IgD-negative memory B cell (primary cell): ENCODE data around the gene ADAMTS7. TPM values are rescaled to one million over a fixed set of nuclear protein-coding genes. Genes with fewer than 3 reads are reported as not detected.
A peak's percentile ranks its signal among the peaks of the same experiment; 100 is the strongest.
"Not testable (repeated sequence)": the region's sequence is repeated elsewhere in the genome, so short reads cannot be mapped to it uniquely, and the experiment has no call there.

Source experiments
- H3K27ac Mint-ChIP-seq, 3 donors: one replicate each; pipeline ENCODE4 v1.8.0; 2020 to 2022; ENCODE audit warnings: mild to moderate bottlenecking in 3 of 3, mixed read lengths in 3 of 3, moderate library complexity in 1 of 3
- H3K27me3 Mint-ChIP-seq: one replicate; pipeline ENCODE4 v1.8.0; 2021; ENCODE audit warnings: mixed read lengths
- H3K36me3 Mint-ChIP-seq: one replicate; pipeline ENCODE4 v1.8.0; 2020; ENCODE audit warnings: mild to moderate bottlenecking, mixed read lengths
- H3K4me1 Mint-ChIP-seq, 3 donors: one replicate each; pipeline ENCODE4 v1.8.0; 2020 to 2022; ENCODE audit warnings: mixed read lengths in 3 of 3, mild to moderate bottlenecking in 1 of 3
- H3K4me3 Mint-ChIP-seq, 4 donors: one replicate each; pipeline ENCODE4 v1.8.0; 2020 to 2022; ENCODE audit warnings: mild to moderate bottlenecking in 4 of 4, mixed read lengths in 4 of 4, moderate library complexity in 3 of 4
- H3K9me3 Mint-ChIP-seq, 3 donors: one replicate each; pipeline ENCODE4 v1.8.0; 2020 to 2021; ENCODE audit warnings: mixed read lengths in 3 of 3, mild to moderate bottlenecking in 1 of 3
- polyA plus RNA-seq: library from polyadenylated mRNA; unstranded; fragments of 300-500 nt; fragmentation: Illumina TruSeq; gene quantifications from one replicate; pipeline ENCODE4 v1.2.3, GENCODE V29; 2021

Gene ADAMTS7, protein sequence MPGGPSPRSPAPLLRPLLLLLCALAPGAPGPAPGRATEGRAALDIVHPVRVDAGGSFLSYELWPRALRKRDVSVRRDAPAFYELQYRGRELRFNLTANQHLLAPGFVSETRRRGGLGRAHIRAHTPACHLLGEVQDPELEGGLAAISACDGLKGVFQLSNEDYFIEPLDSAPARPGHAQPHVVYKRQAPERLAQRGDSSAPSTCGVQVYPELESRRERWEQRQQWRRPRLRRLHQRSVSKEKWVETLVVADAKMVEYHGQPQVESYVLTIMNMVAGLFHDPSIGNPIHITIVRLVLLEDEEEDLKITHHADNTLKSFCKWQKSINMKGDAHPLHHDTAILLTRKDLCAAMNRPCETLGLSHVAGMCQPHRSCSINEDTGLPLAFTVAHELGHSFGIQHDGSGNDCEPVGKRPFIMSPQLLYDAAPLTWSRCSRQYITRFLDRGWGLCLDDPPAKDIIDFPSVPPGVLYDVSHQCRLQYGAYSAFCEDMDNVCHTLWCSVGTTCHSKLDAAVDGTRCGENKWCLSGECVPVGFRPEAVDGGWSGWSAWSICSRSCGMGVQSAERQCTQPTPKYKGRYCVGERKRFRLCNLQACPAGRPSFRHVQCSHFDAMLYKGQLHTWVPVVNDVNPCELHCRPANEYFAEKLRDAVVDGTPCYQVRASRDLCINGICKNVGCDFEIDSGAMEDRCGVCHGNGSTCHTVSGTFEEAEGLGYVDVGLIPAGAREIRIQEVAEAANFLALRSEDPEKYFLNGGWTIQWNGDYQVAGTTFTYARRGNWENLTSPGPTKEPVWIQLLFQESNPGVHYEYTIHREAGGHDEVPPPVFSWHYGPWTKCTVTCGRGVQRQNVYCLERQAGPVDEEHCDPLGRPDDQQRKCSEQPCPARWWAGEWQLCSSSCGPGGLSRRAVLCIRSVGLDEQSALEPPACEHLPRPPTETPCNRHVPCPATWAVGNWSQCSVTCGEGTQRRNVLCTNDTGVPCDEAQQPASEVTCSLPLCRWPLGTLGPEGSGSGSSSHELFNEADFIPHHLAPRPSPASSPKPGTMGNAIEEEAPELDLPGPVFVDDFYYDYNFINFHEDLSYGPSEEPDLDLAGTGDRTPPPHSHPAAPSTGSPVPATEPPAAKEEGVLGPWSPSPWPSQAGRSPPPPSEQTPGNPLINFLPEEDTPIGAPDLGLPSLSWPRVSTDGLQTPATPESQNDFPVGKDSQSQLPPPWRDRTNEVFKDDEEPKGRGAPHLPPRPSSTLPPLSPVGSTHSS (N-terminal part only)
- 0.04 TPM for polyA plus RNA-seq

DNA sequence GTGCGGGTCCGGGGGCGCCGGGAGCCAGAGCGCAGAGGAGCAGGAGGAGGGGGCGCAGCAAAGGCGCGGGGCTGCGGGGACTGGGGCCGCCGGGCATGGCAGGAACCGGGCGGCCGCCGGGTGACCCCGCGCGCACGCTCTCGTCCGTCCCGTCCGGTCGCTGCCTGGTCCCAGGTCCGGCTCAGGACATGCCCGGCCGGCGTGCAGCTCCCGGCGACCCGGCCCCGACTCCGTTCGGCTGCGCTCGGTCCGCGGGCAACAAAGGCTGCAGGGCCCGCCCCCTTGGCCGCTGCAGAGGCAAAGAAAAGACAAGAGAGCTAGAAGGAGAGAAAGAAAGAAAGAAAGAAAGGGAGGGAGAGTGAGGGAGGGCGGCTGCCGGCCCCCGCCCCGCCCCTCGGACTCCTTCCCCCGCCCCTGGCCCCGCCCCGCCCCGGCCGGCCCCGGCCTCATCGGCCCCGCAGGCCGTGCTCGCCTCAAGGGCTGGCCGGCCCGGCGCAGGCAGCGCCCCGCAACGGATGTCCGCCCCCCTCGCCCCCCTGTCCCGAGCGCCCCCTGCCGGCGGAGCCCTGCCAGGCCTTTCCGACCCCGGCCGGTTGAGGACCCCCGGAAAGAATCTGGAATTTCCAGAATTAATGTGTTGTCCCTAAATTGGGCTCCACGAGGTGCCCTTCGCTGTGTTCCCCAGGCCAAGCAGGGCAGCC, at the start of gene ADAMTS7:
Gene ADAMTS7, minus strand, starts transcription at position 341 of the 701 bp plus-strand sequence. Its CDS starts 244 bp downstream, at position 97.
- no peaks in the 10 kb centered on the region for H3K36me3 Mint-ChIP-seq
- H3K27me3 Mint-ChIP-seq: peaks cover 25% of the 10 kb centered on the region
- H3K4me1 Mint-ChIP-seq: peaks cover 10 to 11% (median 10%) of the 10 kb centered on the region in 3 donors
- H3K27ac Mint-ChIP-seq: peak within 1 kb of the TSS in 1 of 3 donors; percentile 60
- H3K9me3 Mint-ChIP-seq: peaks cover 0 to 2% (median 0%) of the 10 kb centered on the region in 3 donors
- peak within 1 kb of the TSS; percentile 80 to 94 (median 90) for H3K4me3 Mint-ChIP-seq

DNA sequence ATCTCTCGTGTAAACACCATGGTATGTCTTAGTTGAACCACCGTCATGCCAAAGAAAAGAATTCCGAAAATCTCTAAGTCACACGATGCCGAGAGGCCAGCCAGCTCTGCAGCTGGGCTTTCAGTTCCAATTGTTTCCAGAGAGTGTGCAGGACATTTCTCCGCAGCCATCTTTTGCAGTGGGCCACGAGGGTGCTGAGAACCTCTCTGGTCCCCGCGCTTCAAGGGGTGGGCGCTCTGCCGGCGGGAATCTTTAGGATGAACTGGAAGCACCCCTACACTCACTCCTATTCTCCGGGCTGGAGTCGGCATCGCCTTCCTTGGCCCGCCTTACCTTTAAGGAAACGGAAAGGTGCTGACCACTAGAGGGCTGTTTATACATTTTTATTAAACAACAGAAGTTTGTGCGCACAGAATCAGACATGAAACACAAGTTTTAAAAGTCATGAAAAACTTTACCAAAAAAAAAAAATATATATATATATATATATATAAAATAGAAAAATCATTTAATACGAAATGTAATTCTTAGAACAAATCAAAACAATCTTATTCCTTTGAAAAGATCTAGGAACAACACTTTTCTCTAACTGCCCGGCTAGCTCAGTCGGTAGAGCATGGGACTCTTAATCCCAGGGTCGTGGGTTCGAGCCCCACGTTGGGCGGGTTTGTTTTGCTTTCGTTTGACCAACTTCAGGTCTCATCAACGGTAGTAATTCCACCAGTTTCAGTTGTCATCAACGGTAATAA, 48.9 kb upstream of the ADAMTS7 start:
- peak overlapping the region; percentile 90 to 96 (median 96) for H3K27ac Mint-ChIP-seq
- H3K9me3 Mint-ChIP-seq: no peaks in the 10 kb centered on the region
- H3K4me1 Mint-ChIP-seq: peaks cover 5 to 9% (median 8%) of the 10 kb centered on the region in 3 donors
- H3K4me3 Mint-ChIP-seq: peak overlapping the region; percentile 76 to 93 (median 88)
- no peaks in the 10 kb centered on the region for H3K36me3 Mint-ChIP-seq
- H3K27me3 Mint-ChIP-seq: peaks cover 2% of the 10 kb centered on the region

DNA sequence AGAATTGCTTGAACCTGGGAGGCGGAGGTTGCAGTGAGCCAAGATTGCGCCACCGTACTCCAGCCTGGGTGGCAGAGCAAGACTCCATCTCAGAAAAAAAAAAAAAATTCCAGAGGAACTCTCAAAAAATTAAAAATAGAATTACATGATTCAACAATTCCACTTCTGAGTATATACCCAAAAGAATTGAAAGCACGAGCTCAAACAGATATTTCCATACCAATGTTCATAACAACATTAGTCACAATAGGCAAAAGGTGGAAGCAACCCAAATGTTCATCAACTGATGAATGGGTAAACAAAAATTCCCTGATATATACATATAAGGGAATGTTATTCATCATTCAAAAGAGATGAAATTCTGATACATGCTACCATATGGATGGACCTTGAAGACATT, 44.5 kb upstream of the ADAMTS7 start:
- H3K27ac Mint-ChIP-seq: no peak overlapping the region
- H3K4me3 Mint-ChIP-seq: no peak overlapping the region
- H3K4me1 Mint-ChIP-seq: peaks cover 5 to 9% (median 6%) of the 10 kb centered on the region in 3 donors
- H3K27me3 Mint-ChIP-seq: peaks cover 3% of the 10 kb centered on the region
- peaks cover 0 to 1% (median 0%) of the 10 kb centered on the region in 3 donors for H3K9me3 Mint-ChIP-seq
- no peaks in the 10 kb centered on the region for H3K36me3 Mint-ChIP-seq

DNA sequence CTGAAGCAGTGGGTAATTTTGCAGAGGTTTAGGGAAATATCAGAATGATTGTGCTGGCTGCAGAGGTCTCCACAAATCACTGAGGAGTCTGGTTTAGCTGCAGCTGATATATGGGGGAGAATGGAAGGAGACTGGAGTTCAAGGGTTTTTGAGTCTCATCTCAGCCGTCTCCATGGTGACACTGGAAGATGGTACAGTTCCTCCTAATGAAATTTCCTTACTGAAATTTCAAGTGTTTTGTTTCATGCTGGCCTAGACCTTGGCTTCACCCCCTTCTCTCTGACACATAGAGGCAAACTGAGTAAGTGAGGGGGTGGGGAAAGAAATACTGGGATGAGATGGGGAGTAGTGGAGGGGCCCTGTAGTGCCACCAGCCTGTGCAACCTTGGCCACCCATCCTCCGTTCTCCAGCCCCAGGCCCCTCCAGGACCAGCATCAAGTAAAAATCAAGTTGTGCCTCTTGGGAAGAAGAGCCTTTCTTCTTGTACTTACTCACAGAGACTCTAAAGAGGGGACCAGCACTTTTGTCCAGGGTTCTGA, 43.6 kb upstream of the ADAMTS7 start:
- Mint-ChIP-seq H3K36me3 (no peaks in the 10 kb centered on the region), H3K27me3 (peaks cover 3% of the 10 kb centered on the region), H3K4me3 (no peak overlapping the region), H3K4me1 (peaks cover 1% of the 10 kb centered on the region in 3 donors), H3K9me3 (peaks cover 0 to 1% (median 0%) of the 10 kb centered on the region in 3 donors), H3K27ac (no peak overlapping the region)

DNA sequence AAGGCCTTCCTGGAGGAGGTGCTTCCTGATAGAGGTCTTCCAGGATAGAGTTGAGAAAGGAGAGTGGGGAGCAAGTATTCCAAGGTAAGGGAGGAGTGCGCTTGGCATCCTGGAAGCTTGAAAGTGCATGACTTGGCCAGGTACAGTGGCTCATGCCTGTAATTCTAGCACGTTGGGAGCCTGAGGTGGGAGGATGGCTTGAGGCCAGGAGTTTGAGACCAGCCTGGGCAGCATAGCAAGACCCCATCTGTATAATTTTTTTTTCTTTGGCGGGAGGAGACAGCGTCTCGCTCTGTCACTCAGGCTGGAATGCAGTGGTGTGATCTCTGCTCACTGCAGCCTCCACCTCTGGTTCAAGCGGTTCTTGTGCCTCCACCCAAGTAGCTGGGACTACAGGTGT, 42.2 kb upstream of the ADAMTS7 start:
- no peak overlapping the region for H3K27ac Mint-ChIP-seq
- H3K27me3 Mint-ChIP-seq: peaks cover 2% of the 10 kb centered on the region
- no peaks in the 10 kb centered on the region for H3K4me1 Mint-ChIP-seq
- H3K4me3 Mint-ChIP-seq: peak overlapping the region in 1 of 4 donors; percentile 38
- no peaks in the 10 kb centered on the region for H3K36me3 Mint-ChIP-seq
- H3K9me3 Mint-ChIP-seq: peaks cover 0 to 1% (median 0%) of the 10 kb centered on the region in 3 donors

DNA sequence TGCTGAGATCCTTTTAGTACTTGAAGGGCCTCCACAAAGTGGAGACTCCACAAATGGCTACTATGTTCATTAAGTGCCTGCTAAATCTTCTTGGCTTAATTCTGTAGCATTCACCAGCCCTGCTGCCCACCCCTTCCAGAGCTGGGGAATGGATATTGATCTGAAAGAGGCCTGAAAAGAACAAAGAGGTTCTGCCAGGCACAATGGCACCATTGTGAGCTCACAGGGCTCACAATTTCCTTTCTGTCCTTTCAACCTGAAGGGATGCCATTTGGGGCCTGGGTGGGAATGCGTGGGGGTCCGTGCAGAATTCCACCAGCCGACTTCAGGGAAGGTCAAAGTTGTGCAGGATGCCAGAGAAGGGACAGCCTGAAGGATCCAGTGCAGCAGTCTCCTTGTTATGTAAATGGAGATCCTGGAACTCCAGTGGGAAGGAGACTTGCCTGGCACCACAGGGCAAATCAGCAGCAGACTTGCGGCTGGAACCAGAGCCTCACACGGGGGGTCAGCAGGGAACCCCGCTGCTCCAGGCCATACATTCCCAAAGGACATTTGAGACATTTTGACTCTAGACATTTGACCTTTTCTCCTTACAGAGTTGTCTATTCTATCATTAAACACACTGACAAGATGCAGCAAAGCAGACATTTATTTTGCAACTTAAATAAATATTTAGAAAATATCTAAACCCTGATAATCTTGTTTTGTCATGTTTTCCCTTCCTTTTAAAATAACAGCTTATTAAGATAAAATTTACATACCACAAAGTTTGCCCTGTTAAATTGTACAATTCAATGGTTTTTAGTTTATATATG, 39.9 kb upstream of the ADAMTS7 start:
- no peaks in the 10 kb centered on the region for H3K36me3 Mint-ChIP-seq
- H3K27ac Mint-ChIP-seq: peak overlapping the region in 1 of 3 donors; percentile 16
- H3K9me3 Mint-ChIP-seq: peaks cover 0 to 1% (median 0%) of the 10 kb centered on the region in 3 donors
- no peaks in the 10 kb centered on the region for H3K4me1 Mint-ChIP-seq
- no peak overlapping the region for H3K4me3 Mint-ChIP-seq
- H3K27me3 Mint-ChIP-seq: peaks cover 2% of the 10 kb centered on the region

DNA sequence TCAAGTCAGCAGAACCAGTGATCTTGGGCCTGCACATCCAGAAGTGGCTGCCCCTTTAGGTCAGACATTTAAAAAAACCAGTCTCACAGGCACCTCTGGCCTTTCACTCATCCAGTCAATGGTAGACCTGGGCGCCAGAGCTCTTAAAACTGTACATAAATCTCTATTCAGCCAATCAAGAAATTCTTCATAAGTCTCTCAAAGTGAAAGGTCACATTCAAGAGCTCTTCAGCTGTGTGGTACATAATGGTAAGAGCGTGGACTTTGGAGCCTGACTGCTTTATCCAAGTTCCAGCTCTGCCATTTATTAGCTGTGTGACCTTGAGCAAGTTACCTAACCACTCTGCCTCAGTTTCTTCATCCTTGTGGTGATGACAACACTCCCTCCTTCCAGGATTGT, 39.1 kb upstream of the ADAMTS7 start:
- Mint-ChIP-seq H3K9me3 (peaks cover 0 to 1% (median 0%) of the 10 kb centered on the region in 3 donors), H3K4me1 (no peaks in the 10 kb centered on the region), H3K4me3 (no peak overlapping the region), H3K27me3 (peaks cover 2% of the 10 kb centered on the region), H3K27ac (no peak overlapping the region), H3K36me3 (no peaks in the 10 kb centered on the region)

DNA sequence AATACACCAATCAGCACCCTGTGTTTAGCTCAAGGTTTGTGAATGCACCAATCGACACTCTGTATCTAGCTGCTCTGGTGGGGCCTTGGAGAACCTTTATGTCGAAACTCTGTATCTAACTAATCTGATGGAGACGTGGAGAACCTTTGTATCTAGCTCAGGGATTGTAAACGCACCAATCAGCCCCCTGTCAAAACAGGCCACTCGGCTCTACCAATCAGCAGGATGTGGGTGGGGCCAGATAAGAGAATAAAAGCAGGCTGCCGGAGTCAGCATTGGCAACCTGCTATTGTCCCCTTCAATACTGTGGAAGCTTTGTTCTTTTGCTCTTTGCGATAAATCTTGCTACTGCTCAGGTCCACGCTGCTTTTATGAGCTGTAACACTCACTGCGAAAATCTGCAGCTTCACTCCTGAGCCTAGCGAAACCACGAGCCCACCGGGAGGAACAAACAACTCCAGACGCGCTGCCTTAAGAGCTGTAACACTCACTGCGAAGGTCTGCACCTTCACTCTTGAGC, 36.2 kb upstream of the ADAMTS7 start:
- H3K27ac Mint-ChIP-seq: peak overlapping the region in 1 of 3 donors; percentile 16
- not testable (repeated sequence) for H3K4me1 Mint-ChIP-seq, H3K4me3 Mint-ChIP-seq, H3K27me3 Mint-ChIP-seq, H3K36me3 Mint-ChIP-seq, H3K9me3 Mint-ChIP-seq

DNA sequence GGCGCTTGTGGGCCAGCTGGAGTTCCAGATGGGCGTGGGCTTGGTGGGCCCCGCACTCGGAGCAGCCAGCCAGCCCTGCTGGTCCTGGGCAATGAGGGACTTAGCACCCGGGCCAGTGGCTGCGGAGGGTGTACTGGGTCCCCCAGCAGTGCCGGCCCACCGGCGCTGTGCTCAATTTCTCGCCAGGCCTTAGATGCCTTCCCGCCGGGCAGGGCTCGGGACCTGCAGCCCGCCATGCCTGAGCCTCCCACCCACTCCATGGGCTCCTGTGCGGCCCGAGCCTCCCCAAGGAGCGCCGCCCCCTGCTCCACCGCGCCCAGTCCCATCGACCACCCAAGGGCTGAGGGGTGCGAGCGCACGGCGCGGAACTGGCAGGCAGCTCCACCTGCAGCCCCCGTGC, 35.6 kb upstream of the ADAMTS7 start:
- not testable (repeated sequence) for H3K4me1 Mint-ChIP-seq, H3K27ac Mint-ChIP-seq, H3K9me3 Mint-ChIP-seq, H3K4me3 Mint-ChIP-seq, H3K36me3 Mint-ChIP-seq, H3K27me3 Mint-ChIP-seq

DNA sequence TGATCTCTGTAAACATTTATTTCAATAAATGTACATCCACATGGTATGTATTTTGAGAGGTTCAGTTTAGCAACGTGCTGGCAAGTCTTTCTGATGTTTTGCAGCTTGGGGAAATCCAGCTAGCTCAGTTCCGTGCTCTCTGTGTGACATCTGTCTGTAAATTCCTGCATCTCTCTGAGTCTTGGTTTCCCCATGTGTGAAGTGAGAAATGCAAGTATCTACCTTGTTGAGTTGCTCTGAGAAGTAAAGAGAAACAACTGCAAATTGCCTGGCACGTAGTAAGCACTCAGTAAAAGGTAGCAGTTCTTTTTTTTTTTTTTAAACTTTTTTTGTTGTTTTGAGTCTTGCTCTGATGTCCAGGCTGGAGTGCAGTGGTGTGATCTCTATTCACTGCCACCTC, 31.3 kb upstream of the ADAMTS7 start:
- Mint-ChIP-seq H3K36me3 (no peaks in the 10 kb centered on the region), H3K9me3 (no peaks in the 10 kb centered on the region), H3K27me3 (peaks cover 4% of the 10 kb centered on the region), H3K4me1 (peaks cover 5 to 20% (median 5%) of the 10 kb centered on the region in 3 donors), H3K4me3 (no peak overlapping the region), H3K27ac (no peak overlapping the region)

DNA sequence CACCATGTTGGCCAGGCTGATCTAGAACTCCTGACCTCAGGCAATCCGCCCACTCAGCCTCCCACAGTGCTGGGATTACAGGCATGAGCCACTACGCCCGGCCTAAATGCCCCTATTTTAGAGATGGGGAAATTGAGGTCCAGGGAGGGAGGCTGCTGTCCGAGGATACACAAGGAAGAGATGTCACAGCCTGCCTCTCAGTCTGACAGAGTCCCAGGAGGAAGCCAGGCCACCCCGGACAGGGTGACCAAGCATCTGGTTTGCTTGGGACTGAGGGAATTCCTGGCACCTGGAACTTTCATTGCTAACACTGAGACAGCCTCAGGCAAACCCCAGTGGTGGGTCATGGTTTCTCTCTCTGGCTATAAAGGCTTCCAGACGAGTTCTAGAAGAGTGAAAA, 30.6 kb upstream of the ADAMTS7 start:
- Mint-ChIP-seq H3K9me3 (no peaks in the 10 kb centered on the region), H3K27me3 (peaks cover 4% of the 10 kb centered on the region), H3K4me3 (no peak overlapping the region), H3K27ac (no peak overlapping the region), H3K4me1 (peaks cover 5 to 20% (median 5%) of the 10 kb centered on the region in 3 donors), H3K36me3 (no peaks in the 10 kb centered on the region)

DNA sequence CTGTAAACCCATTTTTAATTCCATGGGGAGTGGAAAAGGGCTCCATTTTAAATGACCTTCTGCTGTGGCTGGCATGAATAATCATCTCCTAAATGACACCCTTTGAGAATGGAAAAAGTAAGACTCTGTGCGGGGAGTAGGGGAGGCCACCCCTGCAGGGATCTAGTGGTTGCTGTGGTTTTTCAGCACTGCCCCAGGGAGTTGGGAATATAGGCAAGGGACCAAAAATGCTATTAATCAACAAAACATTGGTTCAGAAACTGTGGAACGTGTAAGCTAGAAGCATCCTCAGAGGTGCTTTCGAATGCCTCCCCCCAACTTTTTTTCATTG, 30.1 kb upstream of the ADAMTS7 start:
- Mint-ChIP-seq H3K36me3 (no peaks in the 10 kb centered on the region), H3K4me1 (peaks cover 5 to 20% (median 5%) of the 10 kb centered on the region in 3 donors)

More for the DNA sequence above, 30.1 kb upstream of the ADAMTS7 start:
- H3K4me3 Mint-ChIP-seq: no peak overlapping the region
- no peaks in the 10 kb centered on the region for H3K9me3 Mint-ChIP-seq
- H3K27ac Mint-ChIP-seq: peak overlapping the region in 1 of 3 donors; percentile 46
- peaks cover 4% of the 10 kb centered on the region for H3K27me3 Mint-ChIP-seq
